HepG2 (cell line): Measurements from ENCODE around the gene ITM2A. TPM values are rescaled to one million over a fixed set of nuclear protein-coding genes. Genes with fewer than 3 reads are reported as not detected.
A peak's percentile ranks its signal among the peaks of the same experiment; 100 is the strongest.

Experiments
- ATAC-seq: fragments of 200-7000 bp; cut with Tn5 transposase; 3 replicates; pipeline ENCODE4 v1.9.1; 2020; ENCODE audit warnings: mild to moderate bottlenecking, moderate library complexity
- BruUV-seq: library from RNA; stranded (reverse); fragments of 400-500 nt; replicated peaks from 2 replicates; lab custom pipeline; 2021; lab: Mats Ljungman, UMichigan
- CTCF ChIA-PET: fragments of 300-600 bp; formaldehyde crosslinking; extraction: SDS; loops from one replicate; lab custom pipeline; 2021; ENCODE audit warnings: low total read pairs, inconsistent platforms, low intra/inter-chr PET ratio; lab: Yijun Ruan, JAX
- POLR2A ChIA-PET: fragments of 350-600 bp; sonication (Branson Sonifier 250); formaldehyde crosslinking; loops from one replicate; lab custom pipeline; 2020; ENCODE audit warnings: antibody characterized with exemption, inconsistent platforms; lab: Yijun Ruan, JAX
- DNase-seq: peaks from one replicate; pipeline ENCODE4 v3.0.0-alpha.2; 2015; ENCODE audit warnings: low spot score
- FAIRE-seq: peaks from 3 replicates; lab custom pipeline; 2011; peaks lifted over from hg19 to GRCh38; lab: Jason Lieb, UNC
- H2AFZ ChIP-seq: one replicate; pipeline ENCODE4 v1.6.1; 2011; ENCODE audit warnings: low read length, inconsistent platforms
- H3K27ac ChIP-seq: fragments of 300-600 bp; 3 replicates; pipeline ENCODE4 v1.8.0; 2011; ENCODE audit warnings: mixed run types, mild to moderate bottlenecking, mixed read lengths, low read length, inconsistent platforms; ENCODE audit not compliant: insufficient read depth; ENCODE audit errors: extremely low read length
- H3K27me3 ChIP-seq, 2 experiments: fragments of 200-600 bp in 1 of 2; 2 replicates in 1 of 2; 3 replicates in 1 of 2; pipeline versions ENCODE4 v1.6.0 to v1.8.0; 2011; ENCODE audit warnings: low read length in 2 of 2, mild to moderate bottlenecking in 2 of 2, moderate library complexity in 2 of 2, inconsistent platforms in 1 of 2; ENCODE audit not compliant: insufficient read depth in 2 of 2, control insufficient read depth in 1 of 2
- H3K36me3 ChIP-seq, 2 experiments: fragments of 200-600 bp in 1 of 2; replicated peaks in 1 of 2; 2 replicates in 1 of 2; 3 replicates in 1 of 2; pipeline versions ENCODE4 v1.5.1 to v1.8.0; 2011; ENCODE audit warnings: low read length in 2 of 2, inconsistent platforms in 1 of 2; ENCODE audit not compliant: insufficient read depth in 2 of 2, control insufficient read depth in 1 of 2
- H3K4me1 ChIP-seq: 2 replicates; pipeline ENCODE4 v1.5.1; 2012; ENCODE audit warnings: low read length, inconsistent platforms; ENCODE audit not compliant: insufficient read depth
- H3K4me2 ChIP-seq: 2 replicates; pipeline ENCODE4 v1.6.0; 2011; ENCODE audit warnings: low read depth, low read length, inconsistent platforms
- H3K4me3 ChIP-seq, 3 experiments: fragments of 200-600 bp in 1 of 3; sonication (generic), shearing (Covaris generic) in 1 of 3; replicated peaks in 1 of 3; 2 replicates each; pipeline ENCODE4 v1.5.1; 2011 to 2016; ENCODE audit warnings: low read length in 3 of 3, inconsistent platforms in 2 of 3, low read depth in 2 of 3, mild to moderate bottlenecking in 2 of 3, control low read depth in 1 of 3, mixed read lengths in 1 of 3; ENCODE audit not compliant: insufficient read depth in 1 of 3
- H3K79me2 ChIP-seq: one replicate; pipeline ENCODE4 v1.6.1; 2011; ENCODE audit warnings: low read length, inconsistent platforms; ENCODE audit not compliant: insufficient read depth
- H3K9ac ChIP-seq: 2 replicates; pipeline ENCODE4 v1.6.0; 2011; ENCODE audit warnings: mild to moderate bottlenecking, low read depth, low read length, inconsistent platforms; ENCODE audit not compliant: insufficient read depth
- H3K9me3 ChIP-seq: 2 replicates; pipeline ENCODE4 v1.5.1; 2012; ENCODE audit warnings: mild to moderate bottlenecking, low read length
- H4K20me1 ChIP-seq: 2 replicates; pipeline ENCODE4 v1.6.0; 2011; ENCODE audit warnings: inconsistent platforms, mild to moderate bottlenecking, low read length, moderate library complexity; ENCODE audit not compliant: insufficient read depth
- ATF7 ChIP-seq, 2 experiments: fragments of 450-650 bp in 1 of 2; sonication (generic) in 1 of 2; formaldehyde crosslinking in 1 of 2; IDR thresholded peaks; 2 replicates each; pipeline versions ENCODE4 v1.4.0 to v1.6.1; 2016 to 2020; ENCODE audit warnings: antibody characterized with exemption in 1 of 2, mild to moderate bottlenecking in 1 of 2, missing genetic modification reagents in 1 of 2
- CREB1 ChIP-seq, 2 experiments: fragments of 450-650 bp in 1 of 2; IDR thresholded peaks; 2 replicates each; pipeline ENCODE4 v1.6.1; 2016 to 2017; ENCODE audit warnings: control low read depth in 1 of 2, mild to moderate bottlenecking in 1 of 2, missing compliant biosample characterization in 1 of 2, missing genetic modification characterization in 1 of 2
- E2F1 ChIP-seq: sonication (generic); formaldehyde crosslinking; IDR thresholded peaks from 2 replicates; pipeline ENCODE4 v1.5.0; 2020; ENCODE audit warnings: missing genetic modification reagents
- HOXD1 ChIP-seq: sonication (generic); formaldehyde crosslinking; IDR thresholded peaks from 2 replicates; pipeline ENCODE4 v1.5.0; 2020; ENCODE audit warnings: missing genetic modification reagents
- KDM6A ChIP-seq: IDR thresholded peaks from 2 replicates; pipeline ENCODE4 v1.6.1; 2016; ENCODE audit warnings: low read depth
- NFYC ChIP-seq: IDR thresholded peaks from 2 replicates; pipeline ENCODE4 v1.6.1; 2016; ENCODE audit warnings: missing genetic modification reagents, missing compliant biosample characterization
- SMAD9 ChIP-seq: sonication (generic); formaldehyde crosslinking; IDR thresholded peaks from 2 replicates; pipeline ENCODE4 v1.5.1; 2020; ENCODE audit warnings: mild to moderate bottlenecking, missing genetic modification reagents
- ZKSCAN1 ChIP-seq: fragments of 150-350 bp; IDR thresholded peaks from 2 replicates; pipeline ENCODE4 v1.6.1; 2014; ENCODE audit warnings: low read length
- ZNF260 ChIP-seq: sonication (generic); formaldehyde crosslinking; IDR thresholded peaks from 2 replicates; pipeline ENCODE4 v1.4.0; 2020; ENCODE audit warnings: missing genetic modification reagents, low read depth, mild to moderate bottlenecking, borderline replicate concordance
- ZNF746 ChIP-seq: sonication (generic); formaldehyde crosslinking; IDR thresholded peaks from 2 replicates; pipeline ENCODE4 v1.8.0; 2022; ENCODE audit warnings: mild to moderate bottlenecking, missing genetic modification reagents
- WGBS: methylation state at CpG from one replicate; pipeline ENCODE4 v1.1.6; 2017; ENCODE audit warnings: low lambda C conversion rate; 5-methylcytosine and 5-hydroxymethylcytosine counted together
- in situ Hi-C: cut with HindIII; loops from 2 replicates; pipeline ENCODE4 v1.10.0; 2017; ENCODE audit warnings: low pct_unique_long_range_greater_than_20kb; ENCODE audit not compliant: extremely low pct_ligation_motif_present
- intact Hi-C: fragments of 100-400 bp; cut with micrococcal nuclease; formaldehyde crosslinking; loops from one replicate; pipeline ENCODE4 v1.10.0; 2022; ENCODE audit not compliant: unreplicated experiment
- polyA plus RNA-seq, 8 experiments: library from polyadenylated mRNA; depleted of rRNA in 3 of 8; stranded (reverse) in 7 of 8; unstranded in 1 of 8; fragments of >200 nt; fragmentation: Illumina TruSeq in 4 of 8; extraction: Trizol in 4 of 8; gene quantifications; 2 replicates each; pipeline versions ENCODE4 v1.2.1 to v1.2.3, GENCODE V29; 2011 to 2016; ENCODE audit warnings: low read depth in 4 of 8, missing spikeins in 1 of 8, mixed read lengths in 1 of 8; ENCODE audit not compliant: insufficient read depth in 1 of 8
- total RNA-seq, 5 experiments: library from RNA; depleted of rRNA; stranded (reverse); fragments of >200 nt; fragmentation: Illumina TruSeq; extraction: Trizol; gene quantifications; 2 replicates each; pipeline ENCODE4 v1.2.3, GENCODE V29; 2016; ENCODE audit warnings: low read depth in 1 of 5
- TF ChIP-seq, protein P1 (sequence below): sonication (generic); formaldehyde crosslinking; IDR thresholded peaks from 2 replicates; pipeline ENCODE4 v1.8.0; 2022; ENCODE audit warnings: mild to moderate bottlenecking, missing genetic modification reagents, borderline replicate concordance

The ITM2A gene
- total and polyA plus RNA-seq, 2 of the 13 experiments (the other 11 are each of a cell fraction or from before 2014, with no cell fraction given) = not detected

GRCh38 chrX:79413963-79414362 is 46.8 kb upstream of the ITM2A start:
- ATAC-seq (no peak), FAIRE-seq (no peak), DNase-seq (no peak)
- in situ Hi-C loops (no loop called here), intact Hi-C loops (no loop called here)
- H3K4me2 ChIP-seq = no peak overlapping the region
- BruUV-seq = no TSS peak
- no peaks in the 10 kb centered on the region for H3K79me2 ChIP-seq
- H3K27ac ChIP-seq = no peak overlapping the region
- H3K4me3 ChIP-seq = no peak overlapping the region
- no peaks in the 10 kb centered on the region for H3K9me3 ChIP-seq
- POLR2A ChIA-PET = no interaction called here
- CTCF ChIA-PET = no interaction called here
- peak; percentile 83 for TF ChIP-seq ATF7 (IDR thresholded peaks at IDR 0.05)
- no peak for TF ChIP-seq ATF7 (CRISPR knock-in tag; IDR thresholded peaks at IDR 0.05)
- TF ChIP-seq CREB1 (IDR thresholded peaks at IDR 0.05) = peak; percentile 84
- no peak for TF ChIP-seq CREB1 (CRISPR knock-in tag; IDR thresholded peaks at IDR 0.05)
- TF ChIP-seq ZNF746 = no peak
- H3K27me3 ChIP-seq = no peaks in the 10 kb centered on the region
- 1% methylated on average over 7 of the region's 7 CpGs for WGBS
- H3K36me3 ChIP-seq = no peaks in the 10 kb centered on the region
- H3K9ac ChIP-seq = no peak overlapping the region
- no peak overlapping the region for H2AFZ ChIP-seq
- no peaks in the 10 kb centered on the region for H4K20me1 ChIP-seq
- no peaks in the 10 kb centered on the region for H3K4me1 ChIP-seq

GRCh38 chrX:79412972-79413371 is 45.8 kb upstream of the ITM2A start:
- Histone ChIP-seq H3K9ac (no peak overlapping the region), H3K27ac (no peak overlapping the region), H3K4me1 (no peaks in the 10 kb centered on the region), H3K79me2 (no peaks in the 10 kb centered on the region), H4K20me1 (no peaks in the 10 kb centered on the region), H3K27me3 (no peaks in the 10 kb centered on the region), H3K4me3 (no peak overlapping the region), H3K9me3 (no peaks in the 10 kb centered on the region), H3K4me2 (no peak overlapping the region), H3K36me3 (no peaks in the 10 kb centered on the region), H2AFZ (peak overlapping the region; percentile 27)
- no peak for ATAC-seq
- FAIRE-seq = no peak
- intact Hi-C loops (no loop called here), in situ Hi-C loops (no loop called here)
- POLR2A ChIA-PET = no interaction called here
- CTCF ChIA-PET = no interaction called here
- DNase-seq = peak; percentile 0
- WGBS = 0% methylated on average over 6 of the region's 6 CpGs
- no TSS peak for BruUV-seq
- TF ChIP-seq E2F1 (CRISPR knock-in tag) = no peak
- no peak for TF ChIP-seq SMAD9 (CRISPR knock-in tag)
- no peak for TF ChIP-seq KDM6A
- no peak for TF ChIP-seq ZKSCAN1
- TF ChIP-seq, protein P1, sequence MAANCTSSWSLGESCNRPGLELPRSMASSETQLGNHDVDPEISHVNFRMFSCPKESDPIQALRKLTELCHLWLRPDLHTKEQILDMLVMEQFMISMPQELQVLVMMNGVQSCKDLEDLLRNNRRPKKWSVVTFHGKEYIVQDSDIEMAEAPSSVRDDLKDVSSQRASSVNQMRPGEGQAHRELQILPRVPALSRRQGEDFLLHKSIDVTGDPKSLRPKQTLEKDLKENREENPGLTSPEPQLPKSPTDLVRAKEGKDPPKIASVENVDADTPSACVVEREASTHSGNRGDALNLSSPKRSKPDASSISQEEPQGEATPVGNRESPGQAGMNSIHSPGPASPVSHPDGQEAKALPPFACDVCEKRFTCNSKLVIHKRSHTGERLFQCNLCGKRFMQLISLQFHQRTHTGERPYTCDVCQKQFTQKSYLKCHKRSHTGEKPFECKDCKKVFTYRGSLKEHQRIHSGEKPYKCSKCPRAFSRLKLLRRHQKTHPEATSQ (CRISPR knock-in tag) = no peak
- no peak for TF ChIP-seq ZNF260
- TF ChIP-seq HOXD1 = no peak
- no peak for TF ChIP-seq NFYC (CRISPR knock-in tag)
